HL-60 (cell line): Measurements from ENCODE around the gene FUT7.

Source experiments
- GABPA ChIP-seq: IDR thresholded peaks from 2 replicates; pipeline ENCODE4 v1.6.1; 2012; ENCODE audit warnings: low read depth
- POLR2AphosphoS5 ChIP-seq: IDR thresholded peaks from 2 replicates; pipeline ENCODE4 v1.6.1; 2012; ENCODE audit warnings: low read depth
- TF ChIP-seq, protein P1 (sequence below): IDR thresholded peaks from one replicate; pipeline ENCODE4 v1.5.1; 2011; ENCODE audit warnings: low read length, control low read depth, inconsistent platforms; ENCODE audit not compliant: insufficient read depth
- TF ChIP-seq, protein P2 (sequence below): IDR thresholded peaks from 2 replicates; pipeline ENCODE4 v1.6.1; 2012; ENCODE audit warnings: low read depth; ENCODE audit not compliant: insufficient replicate concordance

DNA sequence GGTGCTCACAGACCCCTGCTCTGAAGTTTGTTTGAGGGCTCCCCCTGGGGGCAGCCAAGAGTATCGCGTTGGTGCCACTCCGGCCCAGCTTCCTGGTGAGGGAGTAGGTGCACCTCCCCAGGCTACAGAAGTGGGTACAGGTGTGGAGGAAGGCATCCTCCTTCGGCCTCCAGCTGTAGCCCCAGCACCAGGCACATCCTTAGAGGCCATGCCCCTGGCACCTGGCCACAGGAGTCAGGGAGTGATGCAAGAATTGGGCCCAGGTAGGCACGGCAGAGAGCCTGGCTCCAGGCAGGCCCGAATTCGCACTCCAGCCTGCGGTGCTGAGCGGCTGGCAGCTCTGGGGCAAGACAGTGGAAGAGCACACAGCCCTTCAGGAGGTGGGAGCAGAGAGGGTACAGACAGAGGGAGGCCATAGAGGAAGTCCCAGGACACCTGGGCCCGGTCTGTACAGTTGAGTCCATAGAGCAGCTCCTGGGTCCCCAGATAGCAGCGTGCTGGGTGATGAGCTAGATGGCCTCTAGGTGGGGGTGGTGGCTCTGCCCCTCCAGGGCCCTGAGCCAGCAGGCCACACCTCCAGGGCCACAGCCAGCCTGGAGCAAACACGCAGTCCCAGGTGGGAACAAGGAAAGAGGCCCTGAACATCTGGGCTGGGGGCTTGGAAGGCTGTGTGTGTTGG, 36.1 kb upstream of the FUT7 start:
- no peak for TF ChIP-seq POLR2AphosphoS5
- TF ChIP-seq, protein P1, sequence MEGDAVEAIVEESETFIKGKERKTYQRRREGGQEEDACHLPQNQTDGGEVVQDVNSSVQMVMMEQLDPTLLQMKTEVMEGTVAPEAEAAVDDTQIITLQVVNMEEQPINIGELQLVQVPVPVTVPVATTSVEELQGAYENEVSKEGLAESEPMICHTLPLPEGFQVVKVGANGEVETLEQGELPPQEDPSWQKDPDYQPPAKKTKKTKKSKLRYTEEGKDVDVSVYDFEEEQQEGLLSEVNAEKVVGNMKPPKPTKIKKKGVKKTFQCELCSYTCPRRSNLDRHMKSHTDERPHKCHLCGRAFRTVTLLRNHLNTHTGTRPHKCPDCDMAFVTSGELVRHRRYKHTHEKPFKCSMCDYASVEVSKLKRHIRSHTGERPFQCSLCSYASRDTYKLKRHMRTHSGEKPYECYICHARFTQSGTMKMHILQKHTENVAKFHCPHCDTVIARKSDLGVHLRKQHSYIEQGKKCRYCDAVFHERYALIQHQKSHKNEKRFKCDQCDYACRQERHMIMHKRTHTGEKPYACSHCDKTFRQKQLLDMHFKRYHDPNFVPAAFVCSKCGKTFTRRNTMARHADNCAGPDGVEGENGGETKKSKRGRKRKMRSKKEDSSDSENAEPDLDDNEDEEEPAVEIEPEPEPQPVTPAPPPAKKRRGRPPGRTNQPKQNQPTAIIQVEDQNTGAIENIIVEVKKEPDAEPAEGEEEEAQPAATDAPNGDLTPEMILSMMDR: peak; percentile 74
- TF ChIP-seq GABPA: no peak
- TF ChIP-seq, protein P2, sequence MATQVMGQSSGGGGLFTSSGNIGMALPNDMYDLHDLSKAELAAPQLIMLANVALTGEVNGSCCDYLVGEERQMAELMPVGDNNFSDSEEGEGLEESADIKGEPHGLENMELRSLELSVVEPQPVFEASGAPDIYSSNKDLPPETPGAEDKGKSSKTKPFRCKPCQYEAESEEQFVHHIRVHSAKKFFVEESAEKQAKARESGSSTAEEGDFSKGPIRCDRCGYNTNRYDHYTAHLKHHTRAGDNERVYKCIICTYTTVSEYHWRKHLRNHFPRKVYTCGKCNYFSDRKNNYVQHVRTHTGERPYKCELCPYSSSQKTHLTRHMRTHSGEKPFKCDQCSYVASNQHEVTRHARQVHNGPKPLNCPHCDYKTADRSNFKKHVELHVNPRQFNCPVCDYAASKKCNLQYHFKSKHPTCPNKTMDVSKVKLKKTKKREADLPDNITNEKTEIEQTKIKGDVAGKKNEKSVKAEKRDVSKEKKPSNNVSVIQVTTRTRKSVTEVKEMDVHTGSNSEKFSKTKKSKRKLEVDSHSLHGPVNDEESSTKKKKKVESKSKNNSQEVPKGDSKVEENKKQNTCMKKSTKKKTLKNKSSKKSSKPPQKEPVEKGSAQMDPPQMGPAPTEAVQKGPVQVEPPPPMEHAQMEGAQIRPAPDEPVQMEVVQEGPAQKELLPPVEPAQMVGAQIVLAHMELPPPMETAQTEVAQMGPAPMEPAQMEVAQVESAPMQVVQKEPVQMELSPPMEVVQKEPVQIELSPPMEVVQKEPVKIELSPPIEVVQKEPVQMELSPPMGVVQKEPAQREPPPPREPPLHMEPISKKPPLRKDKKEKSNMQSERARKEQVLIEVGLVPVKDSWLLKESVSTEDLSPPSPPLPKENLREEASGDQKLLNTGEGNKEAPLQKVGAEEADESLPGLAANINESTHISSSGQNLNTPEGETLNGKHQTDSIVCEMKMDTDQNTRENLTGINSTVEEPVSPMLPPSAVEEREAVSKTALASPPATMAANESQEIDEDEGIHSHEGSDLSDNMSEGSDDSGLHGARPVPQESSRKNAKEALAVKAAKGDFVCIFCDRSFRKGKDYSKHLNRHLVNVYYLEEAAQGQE: no peak
